Hematopoietic multipotent progenitor cell treated with erythropoietin and hydrocortisone succinate and interleukin-3 and kit ligand, for 4 days (in vitro differentiated cells): ENCODE results near the gene IRF4.

Experiments
- DNase-seq: peaks from one replicate; pipeline ENCODE4 v3.0.0-alpha.2; 2015

Gene IRF4

GRCh38 chr6:399785-400534 lies 8.4 kb downstream of the IRF4 start:
- no peak for DNase-seq

GRCh38 chr6:400815-401214 lies 9.3 kb downstream of the IRF4 start:
- no peak for DNase-seq

- no peak for DNase-seq
Measured at GRCh38 chr6:401239-401993, 9.9 kb downstream of the IRF4 start.

DNA sequence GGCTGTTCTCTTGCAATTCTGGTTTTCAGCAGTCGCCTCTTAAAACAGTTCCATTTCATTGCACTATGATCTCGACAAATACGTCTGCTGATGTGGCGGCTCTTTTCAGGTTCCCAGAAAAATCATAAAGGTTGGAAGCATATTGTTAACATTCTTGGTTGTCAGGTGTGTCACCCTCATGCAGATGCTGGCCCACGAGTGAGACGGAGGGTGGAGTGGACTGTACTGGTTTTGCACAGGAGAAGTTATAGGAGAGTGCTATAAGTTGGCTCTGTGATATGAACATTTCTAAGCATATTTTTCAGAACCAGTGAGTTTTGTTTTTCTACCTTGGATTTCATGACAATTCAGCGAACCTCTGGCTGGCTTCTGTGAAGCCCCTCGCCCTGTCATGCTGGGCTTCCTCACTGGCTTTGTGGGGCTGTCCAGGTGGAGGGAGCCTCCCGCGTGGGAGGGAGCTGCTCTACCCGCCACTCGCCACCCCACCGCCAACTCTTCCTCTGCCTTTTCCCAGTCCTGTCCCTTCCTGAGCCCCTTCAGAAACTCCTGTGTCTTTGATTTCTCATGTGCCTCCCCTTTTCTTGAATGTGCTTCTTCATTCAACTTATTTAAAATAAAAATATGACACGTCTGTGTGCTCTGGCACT lies 10.6 kb downstream of the IRF4 start:
- no peak for DNase-seq

DNA sequence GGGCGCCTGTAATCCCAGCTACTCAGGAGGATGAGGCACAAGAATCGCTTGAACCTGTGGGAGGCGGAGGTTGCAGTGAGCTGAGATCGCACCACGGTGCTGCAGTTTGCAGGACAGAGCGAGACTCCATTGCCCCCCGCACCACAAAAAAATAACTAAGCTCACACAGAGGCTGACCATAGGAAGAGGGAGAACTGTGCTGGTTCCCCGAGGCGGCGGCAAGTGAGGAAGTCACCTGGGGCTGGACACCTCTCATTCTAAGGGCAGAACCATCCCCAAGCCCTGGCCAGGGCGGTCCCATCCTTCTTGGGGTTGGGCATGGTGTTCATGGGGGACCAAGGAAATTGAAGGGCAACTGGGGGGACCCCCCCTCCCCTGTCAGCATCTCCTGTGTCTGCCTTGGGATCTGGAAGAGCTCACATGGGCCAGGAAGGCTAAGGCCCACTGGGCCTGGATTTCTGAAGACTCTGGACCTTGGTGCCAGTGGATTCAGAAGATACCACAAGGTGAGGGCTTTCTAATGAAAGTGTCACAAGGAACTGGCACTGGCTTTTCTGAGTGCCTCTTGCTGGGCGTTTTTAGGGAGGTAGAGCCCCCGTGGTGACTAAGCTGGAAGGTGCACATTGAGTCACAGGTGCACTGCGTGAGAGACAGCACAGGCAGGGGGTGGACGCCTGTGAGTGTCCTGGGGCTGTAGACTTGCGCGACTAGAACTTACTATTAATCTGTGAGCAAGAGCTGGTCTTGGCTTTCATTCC lies 11.5 kb downstream of the IRF4 start:
- DNase-seq, result no peak

- no peak for DNase-seq
Measured at GRCh38 chr6:403659-404655, 12.4 kb downstream of the IRF4 start.

DNA sequence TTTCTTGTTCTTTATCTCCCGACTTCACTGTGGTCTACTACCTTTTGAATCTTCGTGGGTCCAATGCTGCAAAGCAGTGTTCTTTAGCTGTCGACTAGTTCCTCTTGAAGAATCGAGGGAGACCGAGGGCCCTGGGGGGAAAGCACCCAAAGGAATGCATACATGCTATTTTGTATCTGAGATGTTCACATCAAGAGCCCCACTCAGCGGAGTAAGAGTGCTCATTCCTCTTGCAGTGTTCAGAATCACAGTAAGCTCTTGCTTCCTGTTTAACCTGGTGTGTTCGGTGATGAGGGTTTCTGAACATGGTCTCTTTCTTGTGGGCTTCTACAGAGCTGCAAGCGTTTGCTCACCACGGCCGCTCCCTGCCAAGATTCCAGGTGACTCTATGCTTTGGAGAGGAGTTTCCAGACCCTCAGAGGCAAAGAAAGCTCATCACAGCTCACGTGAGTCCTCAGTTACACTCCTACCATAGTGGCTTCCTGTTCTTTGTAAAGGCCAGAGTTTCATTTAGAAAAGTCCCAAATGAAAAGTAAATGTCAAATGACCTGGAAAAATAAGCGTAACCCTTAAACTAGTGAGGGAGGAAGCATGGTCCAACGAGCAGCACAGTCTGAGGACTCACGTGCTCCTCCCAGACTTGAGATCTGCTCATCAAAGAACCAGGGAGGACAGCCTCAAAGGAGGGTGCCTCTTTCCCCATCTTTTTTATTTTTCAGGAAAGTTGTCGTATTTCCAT lies 13.3 kb downstream of the IRF4 start:
- DNase-seq, result no peak

GRCh38 chr6:408148-408547 lies 16.6 kb downstream of the IRF4 start:
- DNase-seq, result no peak

DNA sequence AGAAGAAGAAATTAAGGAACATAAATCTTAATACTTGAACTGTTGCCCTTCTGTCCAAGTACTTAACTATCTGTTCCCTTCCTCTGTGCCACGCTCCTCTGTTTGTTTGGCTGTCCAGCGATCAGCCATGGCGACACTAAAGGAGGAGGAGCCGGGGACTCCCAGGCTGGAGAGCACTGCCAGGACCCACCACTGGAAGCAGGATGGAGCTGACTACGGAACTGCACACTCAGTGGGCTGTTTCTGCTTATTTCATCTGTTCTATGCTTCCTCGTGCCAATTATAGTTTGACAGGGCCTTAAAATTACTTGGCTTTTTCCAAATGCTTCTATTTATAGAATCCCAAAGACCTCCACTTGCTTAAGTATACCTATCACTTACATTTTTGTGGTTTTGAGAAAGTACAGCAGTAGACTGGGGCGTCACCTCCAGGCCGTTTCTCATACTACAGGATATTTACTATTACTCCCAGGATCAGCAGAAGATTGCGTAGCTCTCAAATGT lies 17.1 kb downstream of the IRF4 start:
- DNase-seq, result peak; percentile 72

- no peak for DNase-seq
Measured at GRCh38 chr6:409370-409972, 17.9 kb downstream of the IRF4 start.

GRCh38 chr6:410555-411395 lies 19.2 kb downstream of the IRF4 start:
- DNase-seq, result no peak

DNA sequence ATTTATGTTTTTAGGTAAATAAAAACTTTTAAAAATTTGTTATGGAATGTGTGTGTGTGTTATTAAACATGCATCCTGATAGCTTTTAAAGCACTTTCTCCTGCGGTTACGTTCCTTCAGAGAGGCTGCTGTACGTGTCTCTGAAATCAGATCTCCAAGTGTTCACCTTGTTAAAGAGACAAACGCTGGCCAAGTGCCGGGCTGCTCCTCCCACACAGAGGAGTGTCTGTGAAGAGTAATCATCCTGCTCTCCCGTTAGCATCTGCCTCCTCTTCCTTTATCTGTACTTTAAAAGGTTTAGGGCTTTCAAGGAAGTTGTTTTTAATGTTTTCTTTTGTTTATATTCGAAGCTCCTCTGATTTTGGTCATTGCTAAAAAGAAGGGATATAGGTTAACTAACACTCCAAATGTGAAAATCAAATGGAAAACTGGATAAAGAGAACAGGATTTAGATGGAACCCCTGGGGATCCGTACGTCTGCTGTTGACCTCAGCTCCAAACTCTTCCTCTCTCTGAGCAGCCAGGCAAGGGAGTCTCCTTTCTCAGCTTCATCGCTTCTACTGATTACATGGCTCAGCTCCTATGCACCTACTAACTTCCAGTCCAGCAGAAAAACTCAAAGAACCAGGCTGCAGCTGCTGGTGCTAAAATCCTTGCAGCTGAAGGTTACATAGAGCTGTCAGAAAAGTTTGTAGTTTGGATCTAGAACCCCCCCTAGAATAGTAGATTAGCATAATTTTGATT lies 20.0 kb downstream of the IRF4 start:
- no peak for DNase-seq

GRCh38 chr6:412146-412886 lies 20.8 kb downstream of the IRF4 start:
- no peak for DNase-seq

GRCh38 chr6:414447-414846 lies 22.9 kb downstream of the IRF4 start:
- no peak for DNase-seq

DNA sequence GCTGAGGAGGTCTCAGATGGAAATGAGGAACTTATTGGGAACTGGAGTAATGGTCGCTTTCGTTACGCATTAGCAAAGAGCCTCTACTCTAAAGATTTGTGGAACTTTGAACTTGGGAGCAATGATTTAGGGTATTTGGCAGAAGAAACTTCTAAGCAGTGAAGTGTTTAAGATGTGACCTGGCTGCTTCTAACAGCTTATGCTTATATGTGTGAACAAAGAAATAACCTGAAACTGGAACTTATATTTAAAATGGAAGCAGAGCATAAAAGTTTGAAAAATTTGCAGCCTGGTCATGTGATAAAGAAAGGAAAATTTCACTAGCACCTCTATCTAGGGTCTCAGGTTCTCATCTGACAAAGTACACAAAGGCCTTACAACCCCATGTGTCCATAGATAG lies 23.5 kb downstream of the IRF4 start:
- no peak for DNase-seq

- DNase-seq, result no peak
Measured at GRCh38 chr6:421211-421610, 29.7 kb downstream of the IRF4 start.

- DNase-seq, result peak; percentile 37
Measured at GRCh38 chr6:422433-423054, 31.0 kb downstream of the IRF4 start.
